KMS-11 (cell line): ENCODE data around the gene CACNA1F.

Experiments used
- H2AFZ ChIP-seq: fragments of 200-600 bp; sonication (generic); 2 replicates; pipeline ENCODE4 v1.6.1; 2016; ENCODE audit warnings: antibody characterized with exemption, mixed run types, low read depth
- H3K27ac ChIP-seq: fragments of 200-600 bp; sonication (generic); 2 replicates; pipeline ENCODE4 v1.6.1; 2016; ENCODE audit warnings: mild to moderate bottlenecking, mixed run types
- H3K27me3 ChIP-seq: fragments of 200-600 bp; sonication (generic); 2 replicates; pipeline ENCODE4 v1.6.1; 2017; ENCODE audit warnings: mild to moderate bottlenecking, low read depth, mixed run types, moderate library complexity; ENCODE audit not compliant: insufficient read depth
- H3K36me3 ChIP-seq: fragments of 200-600 bp; sonication (generic); 2 replicates; pipeline ENCODE4 v1.6.1; 2017; ENCODE audit warnings: mild to moderate bottlenecking, mixed run types; ENCODE audit not compliant: insufficient read depth
- H3K4me1 ChIP-seq: fragments of 200-600 bp; sonication (generic); 2 replicates; pipeline ENCODE4 v1.6.1; 2016; ENCODE audit warnings: mild to moderate bottlenecking, low read depth, mixed run types; ENCODE audit not compliant: poor library complexity, severe bottlenecking
- H3K4me2 ChIP-seq: fragments of 200-600 bp; sonication (generic); 2 replicates; pipeline ENCODE4 v1.7.0; 2016; ENCODE audit warnings: mild to moderate bottlenecking, mixed run types
- H3K4me3 ChIP-seq: fragments of 200-600 bp; sonication (generic); IDR thresholded peaks from 2 replicates; pipeline ENCODE4 v1.6.1; 2017; ENCODE audit warnings: low read depth, low read length, mixed read lengths; ENCODE audit not compliant: insufficient read depth
- H3K79me2 ChIP-seq: fragments of 200-600 bp; sonication (generic); 2 replicates; pipeline ENCODE4 v1.6.1; 2016; ENCODE audit warnings: low read depth, mixed run types; ENCODE audit not compliant: insufficient read depth
- H3K9ac ChIP-seq: fragments of 200-600 bp; sonication (generic); 2 replicates; pipeline ENCODE4 v1.6.1; 2016; ENCODE audit warnings: mild to moderate bottlenecking, mixed run types
- H4K20me1 ChIP-seq: fragments of 200-600 bp; sonication (generic); 2 replicates; pipeline ENCODE4 v1.6.1; 2016; ENCODE audit warnings: mild to moderate bottlenecking, mixed run types; ENCODE audit not compliant: insufficient read depth
- TF ChIP-seq, protein P1 (sequence below): fragments of 200-600 bp; sonication (generic); conservative IDR thresholded peaks from 2 replicates; pipeline ENCODE4 v1.6.1; 2017; ENCODE audit warnings: low read depth, mild to moderate bottlenecking, antibody characterized with exemption, low read length, moderate library complexity, mixed read lengths

CACNA1F gene

DNA sequence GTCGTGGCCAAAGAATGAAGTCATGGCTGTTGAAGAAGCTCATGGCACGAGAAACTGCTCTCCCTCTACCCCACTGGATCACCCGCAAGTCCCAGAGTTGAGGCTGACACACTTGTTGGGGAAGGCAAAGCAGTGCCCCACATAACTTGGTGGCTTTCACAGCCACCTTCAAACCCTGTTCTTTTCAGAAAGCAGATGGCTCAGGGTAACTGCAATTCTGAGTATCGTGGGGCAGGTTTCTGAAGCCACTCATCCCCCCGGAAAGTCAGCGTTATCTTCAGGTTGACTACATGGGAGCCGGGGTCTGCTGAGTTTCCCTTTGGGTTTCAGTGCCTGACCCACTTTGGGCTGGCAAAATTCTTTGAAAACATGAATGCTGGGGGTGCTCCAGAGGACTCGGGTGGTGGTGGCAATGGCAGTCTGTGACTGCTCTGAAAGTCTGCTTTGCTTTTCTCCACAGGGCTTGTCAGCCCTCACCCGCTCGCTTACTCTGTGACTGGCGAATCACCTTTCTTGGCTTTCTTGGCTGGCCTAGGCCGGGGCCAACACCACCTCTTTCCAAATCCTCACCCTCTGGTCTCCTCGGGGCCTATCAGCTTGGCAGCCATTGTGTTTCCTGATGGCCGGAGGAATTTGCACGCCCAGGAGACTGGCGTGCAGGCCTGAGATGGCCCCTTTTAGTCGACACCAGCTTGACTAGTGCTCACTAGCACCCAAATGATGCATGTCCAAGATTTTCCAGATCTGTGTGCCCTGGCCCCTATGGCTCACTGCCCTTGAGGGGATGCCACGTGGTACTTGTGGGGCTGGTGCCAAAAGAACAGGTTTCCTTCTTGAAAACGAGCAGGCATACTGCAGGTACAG lies 43.8 kb upstream of the CACNA1F start:
- Histone ChIP-seq H3K4me2 (no peak overlapping the region), H3K79me2 (no peaks in the 10 kb centered on the region), H3K9ac (no peak overlapping the region), H3K4me1 (no peaks in the 10 kb centered on the region), H3K36me3 (no peaks in the 10 kb centered on the region), H4K20me1 (no peaks in the 10 kb centered on the region), H3K4me3 (no peak overlapping the region), H3K27me3 (no peaks in the 10 kb centered on the region), H3K27ac (no peak overlapping the region), H2AFZ (no peak overlapping the region)
- TF ChIP-seq, protein P1, sequence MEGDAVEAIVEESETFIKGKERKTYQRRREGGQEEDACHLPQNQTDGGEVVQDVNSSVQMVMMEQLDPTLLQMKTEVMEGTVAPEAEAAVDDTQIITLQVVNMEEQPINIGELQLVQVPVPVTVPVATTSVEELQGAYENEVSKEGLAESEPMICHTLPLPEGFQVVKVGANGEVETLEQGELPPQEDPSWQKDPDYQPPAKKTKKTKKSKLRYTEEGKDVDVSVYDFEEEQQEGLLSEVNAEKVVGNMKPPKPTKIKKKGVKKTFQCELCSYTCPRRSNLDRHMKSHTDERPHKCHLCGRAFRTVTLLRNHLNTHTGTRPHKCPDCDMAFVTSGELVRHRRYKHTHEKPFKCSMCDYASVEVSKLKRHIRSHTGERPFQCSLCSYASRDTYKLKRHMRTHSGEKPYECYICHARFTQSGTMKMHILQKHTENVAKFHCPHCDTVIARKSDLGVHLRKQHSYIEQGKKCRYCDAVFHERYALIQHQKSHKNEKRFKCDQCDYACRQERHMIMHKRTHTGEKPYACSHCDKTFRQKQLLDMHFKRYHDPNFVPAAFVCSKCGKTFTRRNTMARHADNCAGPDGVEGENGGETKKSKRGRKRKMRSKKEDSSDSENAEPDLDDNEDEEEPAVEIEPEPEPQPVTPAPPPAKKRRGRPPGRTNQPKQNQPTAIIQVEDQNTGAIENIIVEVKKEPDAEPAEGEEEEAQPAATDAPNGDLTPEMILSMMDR: no peak

DNA sequence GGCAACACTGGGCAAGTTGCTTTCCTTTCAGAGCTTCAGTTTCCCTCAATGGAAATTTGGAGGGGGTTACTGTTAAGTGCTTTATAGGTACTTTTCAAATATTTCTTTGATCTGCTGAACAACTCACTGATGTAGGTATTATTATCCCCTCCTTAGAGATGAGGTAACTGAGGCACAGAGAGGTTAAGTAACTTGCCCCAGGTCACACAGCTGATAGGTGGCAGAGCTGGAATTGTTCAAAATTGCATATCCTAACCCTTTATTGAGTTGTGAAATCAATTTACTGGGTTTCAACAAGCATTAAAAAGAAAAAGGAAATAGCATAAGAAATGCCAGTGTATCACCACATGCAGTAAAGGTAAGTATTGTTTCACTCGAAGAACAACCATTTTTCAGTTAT lies 43.1 kb upstream of the CACNA1F start:
- Histone ChIP-seq H3K27me3 (no peaks in the 10 kb centered on the region), H3K36me3 (no peaks in the 10 kb centered on the region), H3K4me3 (no peak overlapping the region), H3K4me2 (no peak overlapping the region), H3K27ac (no peak overlapping the region), H3K79me2 (no peaks in the 10 kb centered on the region), H3K9ac (no peak overlapping the region), H2AFZ (no peak overlapping the region), H4K20me1 (no peaks in the 10 kb centered on the region), H3K4me1 (peaks cover 3% of the 10 kb centered on the region)
- TF ChIP-seq, protein P1: no peak

DNA sequence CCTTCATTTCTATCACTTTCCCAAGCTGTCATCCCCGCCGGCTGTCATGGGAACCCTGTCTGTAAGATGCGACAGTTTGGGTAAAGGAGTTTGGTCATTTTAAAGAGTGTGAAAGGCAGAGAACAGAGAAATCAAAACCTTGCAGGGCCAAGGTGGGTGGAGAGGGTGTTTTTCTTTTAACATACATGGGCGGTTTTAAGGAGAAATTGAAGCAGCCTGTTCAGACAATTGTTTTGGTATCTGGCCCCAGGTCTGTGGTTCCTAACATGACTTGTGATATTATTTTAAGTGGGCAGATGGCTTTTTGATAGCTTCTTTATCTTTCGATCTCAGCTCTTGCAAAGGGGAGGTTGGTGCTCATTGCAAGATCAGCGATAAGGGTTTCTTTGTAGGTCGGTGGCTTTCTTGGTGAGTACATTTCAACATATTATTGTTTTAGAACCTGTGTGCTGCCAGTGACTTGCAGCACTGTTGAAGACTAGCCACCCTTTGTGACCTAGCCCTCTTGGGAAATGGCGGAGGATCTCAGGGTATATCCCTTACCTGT lies 40.1 kb upstream of the CACNA1F start:
- no peak overlapping the region for H3K9ac ChIP-seq
- peaks cover 15% of the 10 kb centered on the region for H3K4me1 ChIP-seq
- H3K4me3 ChIP-seq: no peak overlapping the region
- no peak overlapping the region for H3K4me2 ChIP-seq
- H3K27me3 ChIP-seq: no peaks in the 10 kb centered on the region
- no peaks in the 10 kb centered on the region for H4K20me1 ChIP-seq
- H3K36me3 ChIP-seq: no peaks in the 10 kb centered on the region
- peaks cover 7% of the 10 kb centered on the region; the same call in 1 of the 2 replicates for H3K79me2 ChIP-seq
- H3K27ac ChIP-seq: no peak overlapping the region
- TF ChIP-seq, protein P1: no peak
- no peak overlapping the region for H2AFZ ChIP-seq

DNA sequence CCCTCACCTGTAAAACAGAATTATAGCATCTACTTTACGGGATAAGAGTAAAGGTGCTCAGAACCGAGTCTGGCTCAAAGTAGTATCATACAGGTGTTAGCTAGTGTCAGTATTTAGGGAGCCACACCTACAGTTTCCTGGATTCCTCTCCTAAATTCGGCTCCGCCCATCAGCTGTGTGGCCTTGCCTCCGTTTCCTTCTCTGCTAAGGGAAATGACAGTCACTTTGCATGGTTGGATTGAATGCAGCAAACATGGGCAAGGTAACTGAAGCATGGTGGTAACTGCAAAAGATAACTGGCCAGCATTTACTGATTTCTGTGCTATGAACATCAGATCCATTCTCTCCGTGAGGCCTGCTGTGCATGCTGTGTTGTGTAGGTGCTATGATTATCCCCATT lies 39.3 kb upstream of the CACNA1F start:
- Histone ChIP-seq H3K79me2 (peaks cover 7% of the 10 kb centered on the region; the same call in 1 of the 2 replicates), H3K9ac (no peak overlapping the region), H3K36me3 (no peaks in the 10 kb centered on the region), H2AFZ (no peak overlapping the region), H3K4me1 (peaks cover 19% of the 10 kb centered on the region), H3K27me3 (no peaks in the 10 kb centered on the region), H3K27ac (no peak overlapping the region), H3K4me2 (no peak overlapping the region), H4K20me1 (no peaks in the 10 kb centered on the region), H3K4me3 (no peak overlapping the region)
- TF ChIP-seq, protein P1: no peak
